OCI-LY1 (cell line): Measurements from ENCODE around the gene GOLGA6D.
A peak's percentile ranks its signal among the peaks of the same experiment; 100 is the strongest.
"Not testable (repeated sequence)": the region's sequence is repeated elsewhere in the genome, so short reads cannot be mapped to it uniquely, and the experiment has no call there.

Experiments used
- H2AFZ ChIP-seq: fragments of 200-600 bp; sonication (generic), shearing (Covaris generic); 2 replicates; pipeline ENCODE4 v1.6.0; 2014; ENCODE audit warnings: antibody characterized with exemption, mild to moderate bottlenecking, low read length
- H3F3A ChIP-seq: fragments of 200-600 bp; sonication (generic), shearing (Covaris generic); 2 replicates; pipeline ENCODE4 v1.6.0; 2014; ENCODE audit warnings: mild to moderate bottlenecking, antibody characterized with exemption, low read length, moderate library complexity; ENCODE audit not compliant: insufficient read depth
- H3K27ac ChIP-seq: fragments of 200-600 bp; sonication (generic); 2 replicates; pipeline ENCODE4 v1.5.1; 2014; ENCODE audit warnings: low read length, mixed run types, mild to moderate bottlenecking, low read depth; ENCODE audit not compliant: poor library complexity, severe bottlenecking
- H3K27me3 ChIP-seq: fragments of 200-600 bp; sonication (generic); 2 replicates; pipeline ENCODE4 v1.6.0; 2014; ENCODE audit warnings: antibody characterized with exemption, mild to moderate bottlenecking, low read length, moderate library complexity; ENCODE audit not compliant: insufficient read depth
- H3K36me3 ChIP-seq: fragments of 200-600 bp; sonication (generic); 2 replicates; pipeline ENCODE4 v1.6.1; 2014; ENCODE audit warnings: mild to moderate bottlenecking, antibody characterized with exemption, low read length, moderate library complexity, mixed read lengths; ENCODE audit not compliant: insufficient read depth
- H3K4me1 ChIP-seq: fragments of 200-600 bp; sonication (generic); 2 replicates; pipeline ENCODE4 v1.5.1; 2014; ENCODE audit warnings: mild to moderate bottlenecking, low read length, moderate library complexity; ENCODE audit not compliant: insufficient read depth, severe bottlenecking
- H3K4me2 ChIP-seq: fragments of 200-600 bp; sonication (generic), shearing (Covaris generic); 2 replicates; pipeline ENCODE4 v1.6.1; 2014; ENCODE audit warnings: low read length
- H3K4me3 ChIP-seq: fragments of 200-600 bp; sonication (generic); 2 replicates; pipeline ENCODE4 v1.5.1; 2014; ENCODE audit warnings: low read length, low read depth, mild to moderate bottlenecking, mixed read lengths; ENCODE audit not compliant: poor library complexity, severe bottlenecking
- H3K79me2 ChIP-seq: fragments of 200-600 bp; shearing (Covaris generic); 2 replicates; pipeline ENCODE4 v1.6.1; 2016; ENCODE audit warnings: mixed run types, low read length, mixed read lengths; ENCODE audit not compliant: insufficient read depth
- H3K9ac ChIP-seq: fragments of 200-600 bp; sonication (generic), shearing (Covaris generic); 2 replicates; pipeline ENCODE4 v1.6.1; 2014; ENCODE audit warnings: mild to moderate bottlenecking, low read length, mixed read lengths
- H3K9me2 ChIP-seq: fragments of 200-600 bp; sonication (generic), shearing (Covaris generic); 2 replicates; pipeline ENCODE4 v1.6.1; 2014; ENCODE audit warnings: low read depth, mild to moderate bottlenecking, low read length, mixed read lengths
- H3K9me3 ChIP-seq: fragments of 200-600 bp; shearing (Covaris generic); 2 replicates; pipeline ENCODE4 v1.6.1; 2014; ENCODE audit warnings: low read length, mixed read lengths
- H4K20me1 ChIP-seq: fragments of 200-600 bp; sonication (generic), shearing (Covaris generic); 2 replicates; pipeline ENCODE4 v1.6.0; 2016; ENCODE audit warnings: mild to moderate bottlenecking, low read length; ENCODE audit not compliant: insufficient read depth
- TF ChIP-seq, protein P1 (sequence below): fragments of 200-600 bp; sonication (generic), shearing (Covaris generic); IDR thresholded peaks from 2 replicates; pipeline ENCODE4 v1.5.1; 2017; ENCODE audit warnings: mild to moderate bottlenecking, antibody characterized with exemption, low read length, moderate library complexity, mixed read lengths

The GOLGA6D gene

DNA sequence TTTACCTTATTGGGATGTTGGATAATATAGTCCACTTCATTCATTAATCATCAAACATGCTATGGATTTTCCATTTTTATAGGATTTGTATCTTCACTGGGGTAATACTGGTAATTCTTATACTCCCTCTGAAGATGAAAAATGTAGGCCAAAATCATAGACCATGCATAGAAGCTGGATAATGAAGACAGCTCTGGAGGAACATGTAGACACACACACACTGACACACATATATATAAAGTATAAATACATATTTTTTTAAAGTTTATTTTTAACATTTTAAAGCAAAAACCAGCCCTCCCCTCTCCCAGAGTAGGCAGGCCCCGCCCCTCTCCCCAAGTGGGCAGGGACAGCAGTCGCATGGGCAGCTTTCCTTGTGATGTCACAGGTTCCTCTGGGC lies 24.6 kb upstream of the GOLGA6D start, which contains the start of gene GOLGA6C:
TSS of gene GOLGA6C (plus strand) at position 301 of the 400 bp plus-strand sequence. CDS start 265 bp downstream, outside the sequence.
- not testable (repeated sequence) for H3K9me2 ChIP-seq, H3K4me1 ChIP-seq, H3K9ac ChIP-seq, H3K36me3 ChIP-seq, H3K4me3 ChIP-seq, H3K9me3 ChIP-seq, H4K20me1 ChIP-seq, H2AFZ ChIP-seq, H3F3A ChIP-seq, H3K79me2 ChIP-seq, H3K27ac ChIP-seq, H3K4me2 ChIP-seq, H3K27me3 ChIP-seq

DNA sequence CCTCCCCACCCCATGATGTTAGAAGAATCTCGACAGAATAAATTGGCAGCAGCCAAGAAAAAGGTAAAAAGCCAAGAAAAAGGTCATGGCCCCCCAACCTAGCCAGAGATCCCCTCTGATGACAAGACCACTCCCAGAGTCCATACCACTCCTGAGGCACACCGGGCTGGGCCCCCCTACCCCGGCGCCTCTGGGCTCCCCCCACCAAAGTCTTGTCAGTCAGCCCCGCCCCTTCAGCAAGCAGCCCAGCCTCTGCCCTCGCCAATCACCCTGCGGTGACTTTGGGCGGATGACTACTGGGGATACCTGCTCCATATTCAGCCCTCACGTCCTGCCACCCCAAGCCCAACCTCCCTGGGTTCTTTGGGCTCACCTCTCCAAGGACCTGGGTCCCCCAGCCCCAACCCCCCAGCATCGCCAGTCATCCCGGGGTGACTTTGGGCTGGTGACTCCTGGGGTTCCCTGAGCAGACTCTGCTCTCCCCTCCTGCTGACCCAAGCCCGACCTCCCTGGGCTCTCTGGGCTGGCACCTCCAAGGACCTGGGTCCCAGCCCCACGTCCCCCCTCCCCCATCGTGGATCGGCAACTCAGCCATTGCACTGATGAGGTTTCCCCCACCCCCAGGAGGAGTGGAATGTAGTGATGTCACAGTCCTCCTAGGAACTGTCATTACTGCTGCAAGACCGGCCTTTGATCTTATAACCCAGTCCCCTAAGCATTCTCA lies 23.9 kb upstream of the GOLGA6D start:
- not testable (repeated sequence) for H3K9me3 ChIP-seq, H3K9me2 ChIP-seq, H3K36me3 ChIP-seq, H3K27ac ChIP-seq, H3K9ac ChIP-seq, H3K4me2 ChIP-seq, H3K27me3 ChIP-seq, H3K4me3 ChIP-seq, H4K20me1 ChIP-seq, H3K79me2 ChIP-seq, H2AFZ ChIP-seq, H3K4me1 ChIP-seq, H3F3A ChIP-seq

DNA sequence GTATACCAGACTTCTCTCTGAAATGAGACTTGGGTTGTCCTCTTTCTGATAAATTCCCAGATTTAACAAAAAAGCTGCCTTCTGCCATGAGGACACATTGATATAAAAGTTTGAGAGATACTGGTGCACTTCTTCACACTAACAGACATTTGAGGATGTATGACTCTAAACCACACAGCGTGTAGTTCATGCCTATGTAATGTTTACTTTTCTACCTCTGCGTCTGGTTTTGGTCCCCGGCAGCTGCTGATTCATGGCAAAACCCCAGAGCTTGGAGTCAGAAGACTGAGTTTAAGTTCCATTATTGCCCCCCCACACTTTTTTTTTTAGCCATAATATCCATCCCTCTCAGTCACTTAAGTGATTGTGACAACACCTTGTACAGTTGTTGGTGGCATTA lies 22.8 kb upstream of the GOLGA6D start:
- not testable (repeated sequence) for H4K20me1 ChIP-seq, H3K27ac ChIP-seq, H3K4me3 ChIP-seq, H3K36me3 ChIP-seq, H2AFZ ChIP-seq, H3K4me1 ChIP-seq, H3K4me2 ChIP-seq, H3F3A ChIP-seq, H3K9me2 ChIP-seq, H3K9me3 ChIP-seq, H3K27me3 ChIP-seq, H3K79me2 ChIP-seq, H3K9ac ChIP-seq

- H3K36me3 ChIP-seq, H3K9me2 ChIP-seq, H3K9ac ChIP-seq, H3K4me2 ChIP-seq, H3K27ac ChIP-seq, H3K79me2 ChIP-seq, H4K20me1 ChIP-seq, H3K9me3 ChIP-seq, H3K27me3 ChIP-seq, H3K4me3 ChIP-seq, H2AFZ ChIP-seq, H3K4me1 ChIP-seq, H3F3A ChIP-seq: not testable (repeated sequence)
These were observed 8.8 kb upstream of the GOLGA6D start for GRCh38 chr15:75273751-75274359.

GRCh38 chr15:75274509-75275107 lies 8.0 kb upstream of the GOLGA6D start:
- not testable (repeated sequence) for H3K9me3 ChIP-seq, H3K9me2 ChIP-seq, H4K20me1 ChIP-seq, H3K36me3 ChIP-seq, H3K27ac ChIP-seq, H2AFZ ChIP-seq, H3K9ac ChIP-seq, H3K4me3 ChIP-seq, H3F3A ChIP-seq, H3K79me2 ChIP-seq, H3K4me1 ChIP-seq, H3K27me3 ChIP-seq, H3K4me2 ChIP-seq
- TF ChIP-seq, protein P1, sequence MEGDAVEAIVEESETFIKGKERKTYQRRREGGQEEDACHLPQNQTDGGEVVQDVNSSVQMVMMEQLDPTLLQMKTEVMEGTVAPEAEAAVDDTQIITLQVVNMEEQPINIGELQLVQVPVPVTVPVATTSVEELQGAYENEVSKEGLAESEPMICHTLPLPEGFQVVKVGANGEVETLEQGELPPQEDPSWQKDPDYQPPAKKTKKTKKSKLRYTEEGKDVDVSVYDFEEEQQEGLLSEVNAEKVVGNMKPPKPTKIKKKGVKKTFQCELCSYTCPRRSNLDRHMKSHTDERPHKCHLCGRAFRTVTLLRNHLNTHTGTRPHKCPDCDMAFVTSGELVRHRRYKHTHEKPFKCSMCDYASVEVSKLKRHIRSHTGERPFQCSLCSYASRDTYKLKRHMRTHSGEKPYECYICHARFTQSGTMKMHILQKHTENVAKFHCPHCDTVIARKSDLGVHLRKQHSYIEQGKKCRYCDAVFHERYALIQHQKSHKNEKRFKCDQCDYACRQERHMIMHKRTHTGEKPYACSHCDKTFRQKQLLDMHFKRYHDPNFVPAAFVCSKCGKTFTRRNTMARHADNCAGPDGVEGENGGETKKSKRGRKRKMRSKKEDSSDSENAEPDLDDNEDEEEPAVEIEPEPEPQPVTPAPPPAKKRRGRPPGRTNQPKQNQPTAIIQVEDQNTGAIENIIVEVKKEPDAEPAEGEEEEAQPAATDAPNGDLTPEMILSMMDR = peak; percentile 43

GRCh38 chr15:75275617-75276016 lies 7.0 kb upstream of the GOLGA6D start:
- H3K9ac ChIP-seq, H3K9me2 ChIP-seq, H3K4me1 ChIP-seq: not testable (repeated sequence)

DNA sequence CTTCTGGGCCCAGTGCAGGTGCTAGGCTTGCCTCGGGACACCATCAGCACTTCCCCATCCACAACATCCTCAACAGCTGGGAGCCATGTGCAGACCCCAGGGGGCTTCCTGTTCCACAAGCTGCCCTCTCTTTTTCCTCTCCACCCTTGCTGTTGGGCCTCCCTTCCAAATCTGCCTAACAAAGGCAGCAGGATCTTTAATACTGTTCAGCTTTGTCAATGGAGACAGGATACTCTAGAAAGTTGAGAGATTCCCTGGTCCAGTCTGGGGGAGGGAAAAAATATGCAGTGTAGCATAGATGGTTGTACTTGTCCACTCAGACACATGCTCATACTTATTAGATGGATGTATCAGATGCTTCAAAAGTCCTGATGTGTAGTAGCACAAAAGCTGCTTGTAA lies 4.1 kb upstream of the GOLGA6D start:
- not testable (repeated sequence) for H3K9ac ChIP-seq, H3K4me2 ChIP-seq, H4K20me1 ChIP-seq, H3K36me3 ChIP-seq, H3K9me2 ChIP-seq, H3K4me1 ChIP-seq, H3K4me3 ChIP-seq, H3K27me3 ChIP-seq, H3F3A ChIP-seq, H3K9me3 ChIP-seq, H3K27ac ChIP-seq, H3K79me2 ChIP-seq, H2AFZ ChIP-seq

More at GRCh38 chr15:75275617-75276016, 7.0 kb upstream of the GOLGA6D start:
- not testable (repeated sequence) for H3K4me2 ChIP-seq, H3K36me3 ChIP-seq, H3K27ac ChIP-seq, H3K9me3 ChIP-seq, H4K20me1 ChIP-seq, H3K27me3 ChIP-seq, H2AFZ ChIP-seq, H3F3A ChIP-seq, H3K79me2 ChIP-seq, H3K4me3 ChIP-seq
